22Rv1 (cell line): ENCODE data around the gene IGF2BP2.

Source experiments
- H3K27ac ChIP-seq: fragments of 450-650 bp; 2 replicates; pipeline ENCODE4 v1.5.1; 2017
- CTCF ChIP-seq: fragments of 450-650 bp; IDR thresholded peaks from 2 replicates; pipeline ENCODE4 v1.5.1; 2017; ENCODE audit warnings: mild to moderate bottlenecking
- ZFX ChIP-seq: fragments of 450-650 bp; IDR thresholded peaks from 2 replicates; pipeline ENCODE4 v1.6.1; 2017; ENCODE audit warnings: antibody characterized with exemption, borderline replicate concordance

The IGF2BP2 gene

DNA sequence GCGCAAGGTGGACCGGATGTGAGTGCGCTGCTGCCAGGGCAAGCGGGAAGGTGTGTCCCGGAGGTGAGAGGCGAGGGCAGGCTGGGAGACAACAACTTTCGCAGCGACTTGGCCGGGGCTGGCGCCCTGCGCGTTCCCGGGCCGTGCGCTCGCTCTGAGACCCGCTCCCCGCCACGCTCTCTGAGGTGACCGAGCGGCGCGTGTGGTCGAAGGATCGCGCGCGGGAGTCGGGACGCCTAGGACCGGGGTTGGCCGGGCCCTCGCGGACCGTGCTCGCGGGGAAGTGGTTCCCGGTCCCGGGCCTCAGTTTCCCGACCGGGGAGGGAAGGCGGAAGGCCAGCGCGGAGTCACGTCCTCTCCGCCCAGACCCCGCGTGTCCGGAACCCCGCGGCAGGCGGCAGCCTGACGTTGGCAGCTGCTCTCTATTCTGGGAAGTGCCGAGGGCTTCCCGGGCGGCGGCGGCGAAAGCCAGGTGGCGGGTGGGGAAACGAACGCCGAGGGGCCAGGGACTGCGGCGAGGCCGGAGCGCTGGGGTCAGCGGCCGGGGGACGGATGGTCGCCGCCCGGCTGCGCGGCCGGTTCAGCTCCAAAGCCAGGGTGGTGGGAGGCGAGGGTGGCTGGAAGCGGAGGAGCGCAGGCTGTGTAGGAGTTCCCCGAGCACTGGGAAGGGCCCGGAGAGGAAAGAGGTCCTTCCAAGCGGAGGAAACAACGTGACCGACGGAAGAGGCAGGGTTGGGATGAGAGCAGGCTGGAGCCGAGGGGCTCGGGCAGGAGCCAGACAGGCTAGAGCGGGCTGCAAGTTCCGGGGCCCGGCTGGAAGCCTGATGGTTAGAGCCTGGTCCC is 1.0 kb upstream of the IGF2BP2 start:
- H3K27ac ChIP-seq = peak overlapping the region; percentile 72
- TF ChIP-seq ZFX (no peak), CTCF (no peak)

- TF ChIP-seq CTCF = no peak
- no peak for TF ChIP-seq ZFX
- peak overlapping the region; percentile 72 for H3K27ac ChIP-seq
These were observed 514 bp downstream of the IGF2BP2 start for GRCh38 chr3:185824051-185825005.

DNA sequence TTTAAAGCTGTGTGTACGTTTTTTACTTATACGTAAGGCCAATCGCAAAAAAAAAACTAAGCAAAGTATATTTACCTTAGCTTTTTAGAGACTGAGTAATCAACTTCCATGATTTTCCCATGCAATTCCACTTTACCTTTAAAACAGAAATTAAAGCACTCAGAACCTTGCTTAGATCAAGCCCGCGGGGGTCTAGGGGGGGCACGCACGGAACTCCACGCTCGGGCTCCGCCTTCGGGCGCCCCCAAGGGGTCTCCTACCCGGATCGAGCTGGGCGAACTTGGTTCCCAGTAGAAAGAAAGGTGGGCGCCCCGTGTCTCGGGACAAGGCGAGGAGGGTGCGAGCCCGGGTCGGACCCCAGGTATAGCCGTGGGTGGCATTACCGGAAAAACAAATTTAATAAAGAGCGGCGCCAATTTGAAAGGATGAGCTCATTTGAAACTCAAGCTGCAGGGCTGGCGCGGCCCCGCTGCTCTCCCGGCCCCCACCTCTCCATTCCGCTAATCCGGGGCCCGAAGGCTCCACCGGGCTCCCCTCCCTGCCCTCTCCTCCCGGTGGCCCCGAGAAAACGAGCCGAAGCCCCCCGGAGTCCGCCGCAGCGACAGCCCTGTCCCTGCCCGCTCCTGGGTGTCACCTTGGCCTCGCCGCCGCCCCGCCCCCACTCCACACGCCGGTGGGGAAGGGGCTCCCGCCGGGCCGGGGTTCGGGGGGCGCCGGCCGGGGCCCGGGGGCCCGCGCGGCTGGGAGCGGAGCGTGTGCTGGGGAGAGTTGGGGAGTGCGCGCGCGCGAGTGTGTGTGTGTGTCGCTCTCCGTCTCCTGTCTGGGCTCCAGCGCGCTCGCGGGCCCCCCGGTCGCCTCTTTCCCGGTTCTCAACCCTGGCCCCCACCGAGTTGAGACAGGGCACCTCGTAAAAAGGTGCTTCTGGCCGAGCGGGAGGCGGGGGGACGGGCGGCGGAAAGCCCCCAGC is 1.5 kb downstream of the IGF2BP2 start:
- H3K27ac ChIP-seq = no peak overlapping the region

DNA sequence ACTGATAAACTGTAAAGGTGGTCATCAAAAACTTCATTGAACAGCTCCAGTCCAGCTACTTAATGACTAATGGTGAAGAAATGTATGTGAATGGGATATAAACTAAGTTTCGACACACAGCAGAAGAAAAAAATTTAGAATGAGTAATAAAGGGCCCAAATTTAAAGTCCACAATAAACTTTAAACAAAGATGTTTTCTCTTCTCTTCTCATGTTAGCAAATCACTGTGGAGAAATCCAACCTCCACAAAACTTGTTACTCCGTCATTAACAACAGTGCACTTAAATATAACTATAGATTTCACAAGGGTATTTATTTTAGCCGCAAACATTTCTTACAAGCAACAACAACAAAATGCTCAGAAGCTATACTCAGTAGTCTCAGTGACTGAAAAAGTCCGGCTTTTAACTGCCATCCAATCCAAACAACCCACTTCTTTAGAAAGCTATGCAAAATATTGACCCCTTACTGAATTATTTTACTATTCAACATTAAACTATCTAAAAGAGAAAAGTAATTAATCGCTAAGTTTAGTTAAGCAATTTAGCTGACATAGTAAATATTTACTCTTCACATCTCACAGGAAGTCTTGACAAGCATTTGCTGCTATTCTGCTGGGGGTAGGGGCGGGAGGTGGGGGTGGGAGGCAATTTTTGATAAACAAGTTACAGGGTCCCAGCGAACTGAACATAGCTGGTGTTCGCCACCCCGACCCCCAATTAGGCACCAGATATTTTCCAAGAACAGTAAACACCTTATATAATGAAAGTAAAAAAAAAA is 2.4 kb downstream of the IGF2BP2 start:
- TF ChIP-seq CTCF = no peak
- TF ChIP-seq ZFX = no peak
- no peak overlapping the region for H3K27ac ChIP-seq

More for the DNA sequence above, 1.5 kb downstream of the IGF2BP2 start:
- TF ChIP-seq CTCF = no peak
- no peak for TF ChIP-seq ZFX

GRCh38 chr3:185820973-185821758 is 3.7 kb downstream of the IGF2BP2 start:
- H3K27ac ChIP-seq = no peak overlapping the region

More at GRCh38 chr3:185820973-185821758, 3.7 kb downstream of the IGF2BP2 start:
- no peak for TF ChIP-seq CTCF
- TF ChIP-seq ZFX = no peak
